ENCODE results near the gene RNF182. TPM values are rescaled to one million over a fixed set of nuclear protein-coding genes. Genes with fewer than 3 reads are reported as not detected.

RNF182 gene
- total RNA-seq, 4 donors from 2014 or later = 0.19 TPM; not detected in 3

- no peaks in the 10 kb centered on the region for H3K4me1 ChIP-seq
- 32 to 64% methylated on average over 2 of the region's 2 CpGs for WGBS, 2 donors
- no peak for DNase-seq
- no peak overlapping the region for H3K27ac ChIP-seq
- H3K27me3 ChIP-seq = peaks cover 0 to 49% (median 0%) of the 10 kb centered on the region in 4 donors
- no peak overlapping the region for H3K4me3 ChIP-seq
- H3K36me3 ChIP-seq = no peaks in the 10 kb centered on the region
- intact Hi-C loops (cut with DNase I) = no loop called here
- no peak for TF ChIP-seq CTCF (IDR thresholded peaks at IDR 0.05)
- no peak for TF ChIP-seq POLR2A (IDR thresholded peaks at IDR 0.05)
- H3K9me3 ChIP-seq = no peaks in the 10 kb centered on the region
Observed at GRCh38 chr6:13978787-13979186, 54.0 kb downstream of the RNF182 start.

GRCh38 chr6:13979284-13980171 is 54.8 kb downstream of the RNF182 start:
- intact Hi-C loops (cut with DNase I) = no loop called here
- H3K9me3 ChIP-seq = no peaks in the 10 kb centered on the region
- DNase-seq = no peak
- peaks cover 0 to 50% (median 0%) of the 10 kb centered on the region in 4 donors for H3K27me3 ChIP-seq
- no peak overlapping the region for H3K27ac ChIP-seq
- H3K4me3 ChIP-seq = no peak overlapping the region
- WGBS, 2 donors = 74 to 83% methylated on average over 9 of the region's 9 CpGs
- H3K36me3 ChIP-seq = no peaks in the 10 kb centered on the region
- TF ChIP-seq POLR2A (IDR thresholded peaks at IDR 0.05) = no peak
- TF ChIP-seq CTCF (IDR thresholded peaks at IDR 0.05) = no peak
- no peaks in the 10 kb centered on the region for H3K4me1 ChIP-seq

- Histone ChIP-seq H3K27me3 (peaks cover 0 to 53% (median 0%) of the 10 kb centered on the region in 4 donors), H3K27ac (no peak overlapping the region), H3K4me3 (no peak overlapping the region), H3K9me3 (no peaks in the 10 kb centered on the region), H3K36me3 (no peaks in the 10 kb centered on the region), H3K4me1 (no peaks in the 10 kb centered on the region)
- intact Hi-C loops (cut with DNase I) = no loop called here
- TF ChIP-seq POLR2A (IDR thresholded peaks at IDR 0.05) (no peak), CTCF (IDR thresholded peaks at IDR 0.05) (no peak)
- no peak for DNase-seq
- 62 to 65% methylated on average over 4 of the region's 4 CpGs for whole genome bisulfite sequencing, 2 donors
Observed at GRCh38 chr6:13980534-13980933, 55.8 kb downstream of the RNF182 start.

GRCh38 chr6:13985663-13986325 is 61.0 kb downstream of the RNF182 start:
- 63 to 69% methylated on average over 4 of the region's 4 CpGs for WGBS, 2 donors
- Histone ChIP-seq H3K36me3 (no peaks in the 10 kb centered on the region), H3K27ac (no peak overlapping the region), H3K4me1 (no peaks in the 10 kb centered on the region), H3K27me3 (peaks cover 0 to 59% (median 0%) of the 10 kb centered on the region in 4 donors), H3K9me3 (no peaks in the 10 kb centered on the region), H3K4me3 (no peak overlapping the region)
- intact Hi-C loops (cut with DNase I) = no loop called here
- no peak for TF ChIP-seq CTCF (IDR thresholded peaks at IDR 0.05)
- TF ChIP-seq POLR2A (IDR thresholded peaks at IDR 0.05) = no peak
- DNase-seq = no peak
